Stimulated activated CD4-positive, alpha-beta T cell treated with anti-CD3 and anti-CD28 coated beads, Interleukin-1b, Interleukin-23, amount 100 ng/mL, for 4 hours (primary cell): ENCODE data around the gene UROS.

Source experiments
- DNase-seq, 2 donors: peaks; one replicate each; pipeline ENCODE4 v3.0.0-alpha.2; 2020; ENCODE audit warnings: low read depth in 2 of 2

Gene UROS

GRCh38 chr10:125762692-125763648, 60.1 kb downstream of the UROS start:
- no peak for DNase-seq

GRCh38 chr10:125761961-125762360, 61.1 kb downstream of the UROS start:
- DNase-seq = no peak

- DNase-seq = no peak
These were observed 65.3 kb downstream of the UROS start for GRCh38 chr10:125757742-125758141.

GRCh38 chr10:125756853-125757487, 66.1 kb downstream of the UROS start:
- DNase-seq = no peak

- no peak for DNase-seq
These were observed 66.9 kb downstream of the UROS start for GRCh38 chr10:125756196-125756595.

GRCh38 chr10:125747417-125747816, 75.6 kb downstream of the UROS start:
- DNase-seq = no peak

GRCh38 chr10:125744909-125745308, 78.1 kb downstream of the UROS start:
- DNase-seq = no peak

- no peak for DNase-seq
These were observed 80.6 kb downstream of the UROS start for GRCh38 chr10:125742465-125742864.

- DNase-seq = no peak
These were observed 82.9 kb downstream of the UROS start for GRCh38 chr10:125739994-125740679.
